Measurements from ENCODE around the gene INO80E. TPM values are rescaled to one million over a fixed set of nuclear protein-coding genes. Genes with fewer than 3 reads are reported as not detected.
A peak's percentile ranks its signal among the peaks of the same experiment; 100 is the strongest.

INO80E gene
- total and polyA plus RNA-seq, 7 experiments from 2014 or later, result 4.3 to 141 (median 72.5) TPM

- peaks cover 20 to 23% of the 10 kb centered on the region in 2 donors for H3K4me1 ChIP-seq (ENCODE audit: control insufficient read depth in 2 of 2, insufficient read depth in 2 of 2, low read length in 2 of 2)
- POLR2A ChIA-PET, result interaction anchor here (0.5 to 1.2 kb wide), 2 partner anchors 17 to 24 kb away, joined by 4 to 5 read pairs; no protein-coding TSS in a partner anchor
- H3K4me3 Mint-ChIP-seq, result no peak overlapping the region
Measured at GRCh38 chr16:29978081-29978480, 18.0 kb upstream of the INO80E start.

GRCh38 chr16:29978564-29979270 is 17.3 kb upstream of the INO80E start:
- no peak for DNase-seq
- Histone ChIP-seq H3K36me3 (ENCODE audit: control insufficient read depth in 2 of 3, insufficient read depth in 3 of 3, low read length in 3 of 3) (peaks cover 12 to 64% (median 14%) of the 10 kb centered on the region in 3 experiments), H3K9me3 (ENCODE audit: control insufficient read depth in 2 of 3, low read length in 3 of 3) (no peaks in the 10 kb centered on the region), H3K27me3 (ENCODE audit: control insufficient read depth in 2 of 2, insufficient read depth in 2 of 2, low read length in 2 of 2) (no peaks in the 10 kb centered on the region), H3K4me1 (ENCODE audit: control insufficient read depth in 2 of 2, insufficient read depth in 2 of 2, low read length in 2 of 2) (peaks cover 20 to 23% of the 10 kb centered on the region in 2 donors), H3K4me3 (ENCODE audit: low read length) (no peak overlapping the region), H3K27ac (ENCODE audit: low read depth, low read length) (no peak overlapping the region)
- no peaks in the 10 kb centered on the region for H3K27me3 Mint-ChIP-seq
- ATAC-seq, result no peak
- H3K36me3 Mint-ChIP-seq, result peaks cover 5 to 34% (median 13%) of the 10 kb centered on the region in 5 donors
- peaks cover 17 to 31% (median 27%) of the 10 kb centered on the region in 7 donors for H3K4me1 Mint-ChIP-seq
- no peaks in the 10 kb centered on the region for H3K9me3 Mint-ChIP-seq
- CTCF ChIA-PET, result no interaction called here
- H3K4me3 Mint-ChIP-seq, result no peak overlapping the region
- H3K27ac Mint-ChIP-seq, result peak overlapping the region in 1 of 9 donors; percentile 7
- POLR2A ChIA-PET, result interaction anchor here (0.6 to 1.2 kb wide), 2 partner anchors 17 to 698 kb away, joined by 4 read pairs; no protein-coding TSS in a partner anchor
- intact Hi-C loops (cut with micrococcal nuclease), result loop anchor here in 1 of 2 donors (10.0 kb wide), 1 partner anchor 426 kb away; the partner anchor contains the start of gene ZNF771

More at GRCh38 chr16:29978081-29978480, 18.0 kb upstream of the INO80E start:
- CTCF ChIA-PET, result no interaction called here
- ATAC-seq, result no peak
- Histone ChIP-seq H3K27ac (ENCODE audit: low read depth, low read length) (no peak overlapping the region), H3K9me3 (ENCODE audit: control insufficient read depth in 2 of 3, low read length in 3 of 3) (no peaks in the 10 kb centered on the region), H3K36me3 (ENCODE audit: control insufficient read depth in 2 of 3, insufficient read depth in 3 of 3, low read length in 3 of 3) (peaks cover 12 to 60% (median 14%) of the 10 kb centered on the region in 3 experiments), H3K27me3 (ENCODE audit: control insufficient read depth in 2 of 2, insufficient read depth in 2 of 2, low read length in 2 of 2) (no peaks in the 10 kb centered on the region), H3K4me3 (ENCODE audit: low read length) (no peak overlapping the region)
- intact Hi-C loops (cut with micrococcal nuclease), result loop anchor here in 1 of 2 donors (10.0 kb wide), 1 partner anchor 427 kb away; the partner anchor contains the start of gene ZNF771
- H3K36me3 Mint-ChIP-seq, result peaks cover 0 to 30% (median 10%) of the 10 kb centered on the region in 5 donors
- no peaks in the 10 kb centered on the region for H3K27me3 Mint-ChIP-seq
- peak overlapping the region in 2 of 9 donors; percentile 8 to 49 for H3K27ac Mint-ChIP-seq
- H3K4me1 Mint-ChIP-seq, result peaks cover 21 to 34% (median 33%) of the 10 kb centered on the region in 7 donors
- peaks cover 0 to 2% (median 0%) of the 10 kb centered on the region in 11 donors for H3K9me3 Mint-ChIP-seq
- no peak for DNase-seq

DNA sequence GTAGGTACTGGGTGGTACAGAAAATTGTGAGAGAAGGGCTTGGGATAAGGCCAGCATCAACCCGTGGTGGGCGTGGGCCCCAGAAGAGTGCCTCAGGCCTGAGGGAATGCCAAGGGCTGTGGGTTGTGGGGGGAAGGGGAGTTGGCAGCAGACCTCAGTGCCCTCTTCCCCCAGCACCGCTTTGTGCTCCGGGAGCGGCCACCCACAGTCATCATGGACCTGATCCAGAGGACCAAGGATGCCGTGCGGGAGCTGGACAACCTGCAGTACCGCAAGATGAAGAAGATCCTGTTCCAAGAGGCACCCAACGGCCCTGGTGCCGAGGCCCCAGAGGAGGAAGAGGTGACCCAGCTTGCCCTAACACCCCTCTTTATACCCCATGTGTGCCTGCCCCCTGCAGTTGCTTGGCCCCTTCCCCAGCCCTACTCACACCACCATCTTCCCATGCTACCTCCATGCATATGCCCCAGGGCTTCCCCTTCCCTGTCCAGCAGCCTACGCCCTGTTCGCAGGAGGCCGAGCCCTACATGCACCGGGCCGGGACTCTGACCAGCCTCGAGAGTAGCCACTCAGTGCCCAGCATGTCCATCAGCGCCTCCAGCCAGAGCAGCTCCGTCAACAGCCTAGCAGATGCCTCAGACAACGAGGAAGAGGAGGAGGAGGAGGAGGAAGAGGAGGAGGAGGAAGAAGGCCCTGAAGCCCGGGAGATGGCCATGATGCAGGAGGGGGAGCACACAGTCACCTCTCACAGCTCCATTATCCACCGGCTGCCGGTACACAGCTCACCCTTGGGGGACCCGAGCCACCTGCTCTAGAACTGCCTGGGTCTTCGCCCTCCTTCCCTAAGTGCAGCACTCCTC is 13.3 kb upstream of the INO80E start:
- Mint-ChIP-seq H3K36me3 (peaks cover 10 to 57% (median 27%) of the 10 kb centered on the region in 5 donors), H3K9me3 (no peaks in the 10 kb centered on the region), H3K27ac (peak overlapping the region in 2 of 9 donors; percentile 22 to 76), H3K4me1 (peaks cover 0 to 4% (median 0%) of the 10 kb centered on the region in 7 donors), H3K4me3 (no peak overlapping the region), H3K27me3 (no peaks in the 10 kb centered on the region)
- intact Hi-C loops (cut with micrococcal nuclease), result no loop called here
- no peak overlapping the region for H3K4me3 ChIP-seq (ENCODE audit: low read length)
- ChIA-PET CTCF (interaction anchor here (0.6 kb wide), 1 partner anchor 16 kb away, joined by 3 read pairs; no protein-coding TSS in a partner anchor), POLR2A (interaction anchor here (0.9 kb wide), 1 partner anchor 9 kb away, joined by 4 read pairs; the partner anchor contains the start of gene TAOK2)
- DNase-seq (no peak), ATAC-seq (no peak)
- no peaks in the 10 kb centered on the region for H3K27me3 ChIP-seq (ENCODE audit: control insufficient read depth in 2 of 2, insufficient read depth in 2 of 2, low read length in 2 of 2)
- peaks cover 12 to 97% (median 14%) of the 10 kb centered on the region in 3 experiments for H3K36me3 ChIP-seq (ENCODE audit: control insufficient read depth in 2 of 3, insufficient read depth in 3 of 3, low read length in 3 of 3)
- H3K9me3 ChIP-seq (ENCODE audit: control insufficient read depth in 2 of 3, low read length in 3 of 3), result no peaks in the 10 kb centered on the region
- H3K27ac ChIP-seq (ENCODE audit: low read depth, low read length), result no peak overlapping the region
- H3K4me1 ChIP-seq (ENCODE audit: control insufficient read depth in 2 of 2, insufficient read depth in 2 of 2, low read length in 2 of 2), result no peaks in the 10 kb centered on the region

DNA sequence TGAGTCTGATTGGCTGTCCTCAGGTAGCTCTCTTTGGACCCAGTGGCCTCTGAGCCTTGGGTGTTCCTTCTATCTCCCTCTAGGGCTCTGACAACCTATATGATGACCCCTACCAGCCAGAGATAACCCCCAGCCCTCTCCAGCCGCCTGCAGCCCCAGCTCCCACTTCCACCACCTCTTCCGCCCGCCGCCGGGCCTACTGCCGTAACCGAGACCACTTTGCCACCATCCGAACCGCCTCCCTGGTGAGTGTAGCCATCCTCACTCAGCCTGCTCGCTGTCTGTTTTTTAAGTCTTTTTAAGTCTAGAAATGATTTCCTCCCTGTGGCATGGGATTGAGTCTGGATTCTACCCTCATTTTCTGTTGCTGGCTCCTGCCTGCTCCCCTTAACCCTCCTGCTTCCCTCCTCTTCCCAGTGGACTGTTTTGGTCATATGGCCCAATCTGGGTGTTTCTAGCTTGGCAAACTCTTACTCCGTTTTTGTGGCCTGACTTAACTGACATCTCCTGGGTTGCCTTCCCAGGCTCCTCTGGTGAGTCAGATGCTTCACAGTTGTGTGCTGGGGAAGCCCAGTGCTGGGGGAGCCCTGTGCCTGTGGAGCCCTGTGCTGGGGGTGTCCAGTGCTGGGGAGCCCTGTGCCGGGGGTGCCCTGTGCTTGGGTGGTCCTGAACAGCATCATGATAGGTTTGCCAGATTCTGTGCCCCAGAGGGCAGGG is 12.5 kb upstream of the INO80E start:
- peaks cover 0 to 4% (median 0%) of the 10 kb centered on the region in 7 donors for H3K4me1 Mint-ChIP-seq
- CTCF ChIA-PET, result interaction anchor here (0.6 kb wide), 1 partner anchor 17 kb away, joined by 3 read pairs; no protein-coding TSS in a partner anchor

GRCh38 chr16:29984137-29984763 is 11.8 kb upstream of the INO80E start:
- CTCF ChIA-PET, result no interaction called here
- Histone ChIP-seq H3K27ac (ENCODE audit: low read depth, low read length) (no peak overlapping the region), H3K9me3 (ENCODE audit: control insufficient read depth in 2 of 3, low read length in 3 of 3) (no peaks in the 10 kb centered on the region), H3K4me3 (ENCODE audit: low read length) (no peak overlapping the region), H3K36me3 (ENCODE audit: control insufficient read depth in 2 of 3, insufficient read depth in 3 of 3, low read length in 3 of 3) (peaks cover 12 to 97% (median 14%) of the 10 kb centered on the region in 3 experiments), H3K27me3 (ENCODE audit: control insufficient read depth in 2 of 2, insufficient read depth in 2 of 2, low read length in 2 of 2) (no peaks in the 10 kb centered on the region), H3K4me1 (ENCODE audit: control insufficient read depth in 2 of 2, insufficient read depth in 2 of 2, low read length in 2 of 2) (no peaks in the 10 kb centered on the region)
- peaks cover 14 to 57% (median 22%) of the 10 kb centered on the region in 5 donors for H3K36me3 Mint-ChIP-seq
- ATAC-seq (no peak), DNase-seq (no peak)
- H3K27me3 Mint-ChIP-seq, result no peaks in the 10 kb centered on the region
- no peak overlapping the region for H3K4me3 Mint-ChIP-seq
- POLR2A ChIA-PET, result interaction anchor here (0.8 kb wide), 1 partner anchor 110 kb away, joined by 3 read pairs; no protein-coding TSS in a partner anchor
- H3K9me3 Mint-ChIP-seq, result no peaks in the 10 kb centered on the region
- peak overlapping the region in 1 of 9 donors; percentile 33 for H3K27ac Mint-ChIP-seq
- peaks cover 0 to 4% (median 0%) of the 10 kb centered on the region in 7 donors for H3K4me1 Mint-ChIP-seq
- intact Hi-C loops (cut with micrococcal nuclease), result no loop called here

More for the DNA sequence above, 12.5 kb upstream of the INO80E start:
- Mint-ChIP-seq H3K9me3 (no peaks in the 10 kb centered on the region), H3K4me3 (no peak overlapping the region), H3K36me3 (peaks cover 10 to 58% (median 27%) of the 10 kb centered on the region in 5 donors), H3K27ac (peak overlapping the region in 2 of 9 donors; percentile 33 to 61), H3K27me3 (no peaks in the 10 kb centered on the region)
- DNase-seq, result no peak
- POLR2A ChIA-PET, result no interaction called here
- H3K27me3 ChIP-seq (ENCODE audit: control insufficient read depth in 2 of 2, insufficient read depth in 2 of 2, low read length in 2 of 2), result no peaks in the 10 kb centered on the region
- no peak overlapping the region for H3K4me3 ChIP-seq (ENCODE audit: low read length)
- H3K27ac ChIP-seq (ENCODE audit: low read depth, low read length), result no peak overlapping the region
- no peaks in the 10 kb centered on the region for H3K9me3 ChIP-seq (ENCODE audit: control insufficient read depth in 2 of 3, low read length in 3 of 3)
- intact Hi-C loops (cut with micrococcal nuclease), result no loop called here
- no peaks in the 10 kb centered on the region for H3K4me1 ChIP-seq (ENCODE audit: control insufficient read depth in 2 of 2, insufficient read depth in 2 of 2, low read length in 2 of 2)
- no peak for ATAC-seq
- peaks cover 12 to 97% (median 14%) of the 10 kb centered on the region in 3 experiments for H3K36me3 ChIP-seq (ENCODE audit: control insufficient read depth in 2 of 3, insufficient read depth in 3 of 3, low read length in 3 of 3)

Data from naive thymus-derived CD4-positive, alpha-beta T cell (primary cell).